ENCODE data around the gene C9orf72.

GRCh38 chr9:27595733-27596132, 22.5 kb upstream of the C9orf72 start:
- TF ChIP-seq POLR2AphosphoS5 (IDR thresholded peaks at IDR 0.05; ENCODE audit: borderline replicate concordance, low read depth, low read length): no peak
- no peak for TF ChIP-seq EZH2 (IDR thresholded peaks at IDR 0.05)

Measured in SK-N-MC (cell line).